ENCODE measurements around the gene ATP6AP1. TPM values are rescaled to one million over a fixed set of nuclear protein-coding genes. Genes with fewer than 3 reads are reported as not detected.
A peak's percentile ranks its signal among the peaks of the same experiment; 100 is the strongest.

Gene ATP6AP1
- total and polyA plus RNA-seq, 2 of the 13 experiments (the other 11 are each of a cell fraction or from before 2014, with no cell fraction given): 56.7 to 110 TPM

DNA sequence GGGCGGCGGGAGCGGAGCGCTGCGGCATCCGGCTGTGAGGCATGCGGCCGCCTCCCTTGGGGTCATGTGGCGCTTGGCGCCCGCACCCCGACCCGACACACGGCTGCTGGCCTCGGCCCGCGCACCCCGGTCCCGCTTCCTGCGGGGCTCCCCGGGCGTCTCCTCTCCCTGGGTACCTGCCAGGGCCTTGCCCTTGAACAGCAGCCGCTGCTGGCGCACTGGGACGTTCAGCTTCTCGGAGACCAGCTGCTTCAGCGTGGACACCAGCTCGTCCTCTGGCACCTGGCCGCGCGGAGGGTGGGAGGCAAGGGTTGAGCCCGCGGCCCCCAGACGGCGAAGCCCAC, 57.5 kb downstream of the ATP6AP1 start (continued):
- no peak for TF ChIP-seq SP1 (IDR thresholded peaks at IDR 0.05)
- no peak for TF ChIP-seq SP1 (CRISPR knock-in tag; IDR thresholded peaks at IDR 0.05)
- no peak for TF ChIP-seq ARID2 (CRISPR knock-in tag; IDR thresholded peaks at IDR 0.05; ENCODE audit: borderline replicate concordance)
- no peak for TF ChIP-seq ZMAT3 (CRISPR knock-in tag; conservative IDR thresholded peaks at IDR 0.05)
- TF ChIP-seq SAFB2 (CRISPR knock-in tag; IDR thresholded peaks at IDR 0.05; ENCODE audit: borderline replicate concordance, low read depth): no peak
- TF ChIP-seq, protein P1, sequence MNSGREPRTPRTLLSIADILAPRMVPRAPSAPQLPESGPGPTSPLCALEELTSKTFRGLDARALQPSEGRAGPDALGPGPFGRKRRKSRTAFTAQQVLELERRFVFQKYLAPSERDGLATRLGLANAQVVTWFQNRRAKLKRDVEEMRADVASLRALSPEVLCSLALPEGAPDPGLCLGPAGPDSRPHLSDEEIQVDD (CRISPR knock-in tag; IDR thresholded peaks at IDR 0.05; ENCODE audit: borderline replicate concordance): peak; percentile 51; the same call in 1 of the 2 replicates
- TF ChIP-seq, protein P2, sequence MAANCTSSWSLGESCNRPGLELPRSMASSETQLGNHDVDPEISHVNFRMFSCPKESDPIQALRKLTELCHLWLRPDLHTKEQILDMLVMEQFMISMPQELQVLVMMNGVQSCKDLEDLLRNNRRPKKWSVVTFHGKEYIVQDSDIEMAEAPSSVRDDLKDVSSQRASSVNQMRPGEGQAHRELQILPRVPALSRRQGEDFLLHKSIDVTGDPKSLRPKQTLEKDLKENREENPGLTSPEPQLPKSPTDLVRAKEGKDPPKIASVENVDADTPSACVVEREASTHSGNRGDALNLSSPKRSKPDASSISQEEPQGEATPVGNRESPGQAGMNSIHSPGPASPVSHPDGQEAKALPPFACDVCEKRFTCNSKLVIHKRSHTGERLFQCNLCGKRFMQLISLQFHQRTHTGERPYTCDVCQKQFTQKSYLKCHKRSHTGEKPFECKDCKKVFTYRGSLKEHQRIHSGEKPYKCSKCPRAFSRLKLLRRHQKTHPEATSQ (CRISPR knock-in tag; IDR thresholded peaks at IDR 0.05; ENCODE audit: borderline replicate concordance): no peak
- no peak for TF ChIP-seq HES4 (CRISPR knock-in tag; IDR thresholded peaks at IDR 0.05; ENCODE audit: borderline replicate concordance)
- TF ChIP-seq, protein P3, sequence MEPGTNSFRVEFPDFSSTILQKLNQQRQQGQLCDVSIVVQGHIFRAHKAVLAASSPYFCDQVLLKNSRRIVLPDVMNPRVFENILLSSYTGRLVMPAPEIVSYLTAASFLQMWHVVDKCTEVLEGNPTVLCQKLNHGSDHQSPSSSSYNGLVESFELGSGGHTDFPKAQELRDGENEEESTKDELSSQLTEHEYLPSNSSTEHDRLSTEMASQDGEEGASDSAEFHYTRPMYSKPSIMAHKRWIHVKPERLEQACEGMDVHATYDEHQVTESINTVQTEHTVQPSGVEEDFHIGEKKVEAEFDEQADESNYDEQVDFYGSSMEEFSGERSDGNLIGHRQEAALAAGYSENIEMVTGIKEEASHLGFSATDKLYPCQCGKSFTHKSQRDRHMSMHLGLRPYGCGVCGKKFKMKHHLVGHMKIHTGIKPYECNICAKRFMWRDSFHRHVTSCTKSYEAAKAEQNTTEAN (CRISPR knock-in tag; conservative IDR thresholded peaks at IDR 0.05): 0 out of 2 replicates have a peak, but pooled peaks have one; percentile 28
- no peak for TF ChIP-seq FOXJ3 (CRISPR knock-in tag; IDR thresholded peaks at IDR 0.05; ENCODE audit: borderline replicate concordance)
- TF ChIP-seq ZBTB21 (CRISPR knock-in tag; IDR thresholded peaks at IDR 0.05): no peak
- TF ChIP-seq, protein P4, sequence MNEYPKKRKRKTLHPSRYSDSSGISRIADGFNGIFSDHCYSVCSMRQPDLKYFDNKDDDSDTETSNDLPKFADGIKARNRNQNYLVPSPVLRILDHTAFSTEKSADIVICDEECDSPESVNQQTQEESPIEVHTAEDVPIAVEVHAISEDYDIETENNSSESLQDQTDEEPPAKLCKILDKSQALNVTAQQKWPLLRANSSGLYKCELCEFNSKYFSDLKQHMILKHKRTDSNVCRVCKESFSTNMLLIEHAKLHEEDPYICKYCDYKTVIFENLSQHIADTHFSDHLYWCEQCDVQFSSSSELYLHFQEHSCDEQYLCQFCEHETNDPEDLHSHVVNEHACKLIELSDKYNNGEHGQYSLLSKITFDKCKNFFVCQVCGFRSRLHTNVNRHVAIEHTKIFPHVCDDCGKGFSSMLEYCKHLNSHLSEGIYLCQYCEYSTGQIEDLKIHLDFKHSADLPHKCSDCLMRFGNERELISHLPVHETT (CRISPR knock-in tag; conservative IDR thresholded peaks at IDR 0.05): no peak
- no peak for TF ChIP-seq ISL2 (CRISPR knock-in tag; IDR thresholded peaks at IDR 0.05)
- TF ChIP-seq HOXA9 (CRISPR knock-in tag; IDR thresholded peaks at IDR 0.05; ENCODE audit: borderline replicate concordance): no peak
- no peak for TF ChIP-seq NBN (conservative IDR thresholded peaks at IDR 0.05)
- TF ChIP-seq, protein P5, sequence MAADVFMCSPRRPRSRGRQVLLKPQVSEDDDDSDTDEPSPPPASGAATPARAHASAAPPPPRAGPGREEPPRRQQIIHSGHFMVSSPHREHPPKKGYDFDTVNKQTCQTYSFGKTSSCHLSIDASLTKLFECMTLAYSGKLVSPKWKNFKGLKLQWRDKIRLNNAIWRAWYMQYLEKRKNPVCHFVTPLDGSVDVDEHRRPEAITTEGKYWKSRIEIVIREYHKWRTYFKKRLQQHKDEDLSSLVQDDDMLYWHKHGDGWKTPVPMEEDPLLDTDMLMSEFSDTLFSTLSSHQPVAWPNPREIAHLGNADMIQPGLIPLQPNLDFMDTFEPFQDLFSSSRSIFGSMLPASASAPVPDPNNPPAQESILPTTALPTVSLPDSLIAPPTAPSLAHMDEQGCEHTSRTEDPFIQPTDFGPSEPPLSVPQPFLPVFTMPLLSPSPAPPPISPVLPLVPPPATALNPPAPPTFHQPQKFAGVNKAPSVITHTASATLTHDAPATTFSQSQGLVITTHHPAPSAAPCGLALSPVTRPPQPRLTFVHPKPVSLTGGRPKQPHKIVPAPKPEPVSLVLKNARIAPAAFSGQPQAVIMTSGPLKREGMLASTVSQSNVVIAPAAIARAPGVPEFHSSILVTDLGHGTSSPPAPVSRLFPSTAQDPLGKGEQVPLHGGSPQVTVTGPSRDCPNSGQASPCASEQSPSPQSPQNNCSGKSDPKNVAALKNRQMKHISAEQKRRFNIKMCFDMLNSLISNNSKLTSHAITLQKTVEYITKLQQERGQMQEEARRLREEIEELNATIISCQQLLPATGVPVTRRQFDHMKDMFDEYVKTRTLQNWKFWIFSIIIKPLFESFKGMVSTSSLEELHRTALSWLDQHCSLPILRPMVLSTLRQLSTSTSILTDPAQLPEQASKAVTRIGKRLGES (CRISPR knock-in tag; IDR thresholded peaks at IDR 0.05; ENCODE audit: borderline replicate concordance): no peak
- no peak for TF ChIP-seq HDAC1 (CRISPR knock-in tag; IDR thresholded peaks at IDR 0.05)
- 0 out of 2 replicates have a peak, but pooled peaks have one; percentile 31 for TF ChIP-seq SALL1 (CRISPR knock-in tag; IDR thresholded peaks at IDR 0.05)
- peak; percentile 20; the same call in 1 of the 2 replicates for TF ChIP-seq KDM5B (CRISPR knock-in tag; IDR thresholded peaks at IDR 0.05; ENCODE audit: borderline replicate concordance)
- TF ChIP-seq ZFX (CRISPR knock-in tag; IDR thresholded peaks at IDR 0.05; ENCODE audit: low read depth): 0 out of 2 replicates have a peak, but pooled peaks have one; percentile 32
- no peak for TF ChIP-seq KLF11 (CRISPR knock-in tag; IDR thresholded peaks at IDR 0.05)
